MV-4-11 (cell line): Measurements from ENCODE around the gene DAND5.

Experiments used
- DNase-seq: peaks from one replicate; lab custom pipeline; 2025; lab: John Stamatoyannopoulos, UW

The DAND5 gene

GRCh38 chr19:13010038-13010991 lies 40.9 kb downstream of the DAND5 start:
- no peak for DNase-seq

- no peak for DNase-seq
Observed at GRCh38 chr19:13010992-13011652, 41.7 kb downstream of the DAND5 start.

DNA sequence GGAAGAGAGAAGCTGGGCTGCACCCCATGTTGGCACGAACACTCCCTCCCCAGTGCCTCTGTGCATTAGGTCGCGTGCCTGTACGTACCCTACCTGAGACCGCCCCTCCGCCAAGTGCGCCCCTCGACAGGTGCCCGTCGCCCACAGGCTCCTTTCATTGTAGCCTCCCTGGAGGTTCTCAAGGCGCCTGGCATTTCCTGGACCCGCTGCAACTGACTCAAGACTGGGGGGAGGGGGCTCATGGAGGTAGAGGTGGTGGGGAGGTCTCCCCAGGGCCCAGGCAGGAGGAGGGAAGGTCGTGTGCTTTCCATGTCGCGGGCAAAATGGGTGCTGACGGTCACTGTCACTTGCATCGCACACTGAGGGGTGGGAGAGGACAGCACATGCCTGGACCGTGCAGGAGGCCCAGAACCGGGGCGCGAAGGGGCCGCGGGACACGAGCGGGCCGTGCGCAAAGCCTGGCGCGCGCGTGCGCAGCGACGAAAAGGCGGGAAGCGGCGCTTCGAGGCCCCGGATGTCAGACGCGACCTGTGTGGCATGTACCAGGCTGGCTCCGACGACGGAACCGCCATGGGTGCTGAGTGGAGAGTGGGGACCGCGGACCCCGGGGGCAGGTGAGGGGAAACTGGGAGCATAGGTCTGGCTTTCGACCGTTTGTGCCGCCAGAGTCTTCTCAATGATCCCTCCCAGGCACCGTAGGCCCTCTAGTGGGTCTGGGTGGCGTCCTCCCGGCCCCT lies 42.4 kb downstream of the DAND5 start:
- no peak for DNase-seq

GRCh38 chr19:13012390-13012689 lies 43.0 kb downstream of the DAND5 start:
- no peak for DNase-seq

DNA sequence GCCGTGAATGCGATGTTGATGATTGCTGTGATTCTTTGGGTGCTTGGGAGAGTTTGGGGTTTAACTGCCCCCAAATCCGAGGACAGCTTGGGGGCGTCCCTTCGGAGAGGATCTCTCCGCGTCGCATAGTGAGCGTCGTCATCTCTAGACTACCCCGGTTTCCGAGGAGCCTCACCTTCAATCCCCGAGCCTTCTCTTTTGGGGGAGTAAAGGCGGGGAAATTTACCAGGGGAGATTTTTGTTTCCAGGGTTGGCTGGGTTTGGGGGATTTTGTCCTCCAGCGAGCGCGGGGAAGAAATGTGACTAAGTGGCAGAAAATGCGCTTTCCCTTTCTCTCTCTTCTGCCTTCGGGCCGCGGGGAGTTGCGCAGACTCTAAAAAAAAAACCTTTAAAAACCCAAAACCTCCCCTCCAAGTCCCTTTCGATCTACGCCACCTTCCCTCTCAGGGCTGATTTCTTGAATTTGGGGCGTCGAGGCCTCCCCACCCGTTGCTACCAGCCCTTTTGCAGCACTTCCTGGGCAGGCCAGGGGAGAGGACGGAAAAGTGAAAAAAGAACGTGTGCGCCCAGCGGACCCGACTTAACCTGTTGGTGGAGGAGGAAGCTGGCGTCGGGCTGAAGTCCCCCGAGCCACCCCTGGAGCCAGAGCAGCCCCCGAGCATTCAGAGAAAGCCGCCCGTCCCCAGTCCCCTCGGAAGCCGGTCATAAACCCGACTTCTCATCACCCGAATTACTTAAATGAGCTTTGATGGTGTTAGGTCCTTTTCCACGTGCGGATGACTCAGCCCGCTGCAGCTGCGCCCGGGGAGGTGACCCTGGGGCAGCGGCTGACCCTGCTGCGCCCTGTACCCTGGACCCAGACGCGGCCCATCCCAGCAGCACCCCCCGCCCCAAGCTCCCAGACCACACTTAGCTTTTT lies 43.6 kb downstream of the DAND5 start:
- DNase-seq: peak; percentile 62

GRCh38 chr19:13013649-13014048 lies 44.3 kb downstream of the DAND5 start:
- DNase-seq: no peak

- no peak for DNase-seq
Observed at GRCh38 chr19:13014101-13014920, 44.9 kb downstream of the DAND5 start.

GRCh38 chr19:13014921-13015280 lies 45.5 kb downstream of the DAND5 start:
- no peak for DNase-seq

- DNase-seq: no peak
Observed at GRCh38 chr19:13015361-13016223, 46.2 kb downstream of the DAND5 start.

- DNase-seq: no peak
Observed at GRCh38 chr19:13016245-13016627, 46.9 kb downstream of the DAND5 start.

- DNase-seq: no peak
Observed at GRCh38 chr19:13016628-13017305, 47.4 kb downstream of the DAND5 start.

- no peak for DNase-seq
Observed at GRCh38 chr19:13017306-13018034, 48.1 kb downstream of the DAND5 start.

- DNase-seq: no peak
Observed at GRCh38 chr19:13018035-13018914, 48.9 kb downstream of the DAND5 start.

- no peak for DNase-seq
Observed at GRCh38 chr19:13019332-13019731, 50.0 kb downstream of the DAND5 start.

GRCh38 chr19:13020002-13020414 lies 50.6 kb downstream of the DAND5 start:
- DNase-seq: no peak

DNA sequence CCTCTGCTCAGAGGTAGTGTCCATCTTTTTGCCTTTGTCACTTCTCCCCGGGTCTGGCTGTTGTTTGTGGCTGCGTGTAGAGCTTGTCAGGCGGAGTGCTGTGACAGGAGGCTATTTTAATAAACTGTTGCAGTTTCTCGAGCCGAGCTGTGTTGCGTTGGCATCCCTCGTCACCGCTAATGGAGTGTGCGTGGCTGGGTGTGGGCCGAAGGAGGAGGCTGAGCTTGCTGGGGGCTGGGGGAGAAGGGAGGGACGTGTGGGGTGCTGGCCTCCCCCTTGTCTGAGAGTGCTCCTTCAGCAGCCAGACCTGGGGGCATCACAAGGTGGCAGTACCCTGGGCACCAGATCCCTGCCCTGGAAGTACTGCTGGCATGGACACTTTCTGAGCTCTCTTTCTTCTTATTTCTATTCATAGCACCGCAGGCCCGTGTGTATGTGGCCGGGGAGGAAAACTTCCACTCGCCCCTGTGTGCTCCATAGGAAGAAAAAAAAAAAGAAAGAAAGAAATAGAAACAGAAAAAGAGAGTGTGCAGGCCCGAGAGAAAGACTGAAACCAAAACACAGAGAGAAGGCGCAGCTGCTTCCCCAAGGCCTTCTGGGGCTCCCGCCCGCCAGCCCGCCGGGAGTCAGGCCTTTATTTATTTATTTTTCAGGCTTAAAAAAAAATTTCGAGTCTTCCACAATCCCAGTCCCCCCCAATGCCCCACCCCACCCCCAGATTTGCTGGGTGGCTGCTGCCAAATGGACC lies 52.9 kb downstream of the DAND5 start:
- DNase-seq: peak; percentile 34
